GM23338 (cell line): ENCODE results near the gene CMIP. TPM values are rescaled to one million over a fixed set of nuclear protein-coding genes. Genes with fewer than 3 reads are reported as not detected.

ENCODE experiments used
- ATAC-seq: fragments of 200-7000 bp; cut with Tn5 transposase; 3 replicates; pipeline ENCODE4 v1.9.1; 2020
- DNase-seq: peaks from one replicate; pipeline ENCODE4 v3.0.0-alpha.2; 2015; ENCODE audit warnings: low spot score
- H2AFZ ChIP-seq: fragments of 200-600 bp; sonication (generic); 2 replicates; pipeline ENCODE4 v1.8.0; 2016; ENCODE audit warnings: antibody characterized with exemption, mild to moderate bottlenecking, moderate library complexity
- H3F3A ChIP-seq: fragments of 200-600 bp; sonication (generic); replicated peaks from 2 replicates; pipeline ENCODE4 v1.8.0; 2017; ENCODE audit warnings: antibody characterized with exemption, mixed run types, low read depth
- H3K27ac ChIP-seq: fragments of 200-600 bp; sonication (generic); 2 replicates; pipeline ENCODE4 v1.6.1; 2016; ENCODE audit warnings: low read depth
- H3K27me3 ChIP-seq: fragments of 200-600 bp; sonication (generic); 2 replicates; pipeline ENCODE4 v1.8.0; 2016; ENCODE audit warnings: mild to moderate bottlenecking, mixed run types, moderate library complexity; ENCODE audit not compliant: insufficient read depth
- H3K36me3 ChIP-seq: fragments of 200-600 bp; sonication (generic); 2 replicates; pipeline ENCODE4 v1.8.0; 2016; ENCODE audit warnings: mild to moderate bottlenecking; ENCODE audit not compliant: insufficient read depth
- H3K4me1 ChIP-seq: fragments of 200-600 bp; sonication (generic); 2 replicates; pipeline ENCODE4 v1.8.0; 2016; ENCODE audit warnings: mild to moderate bottlenecking, moderate library complexity; ENCODE audit not compliant: insufficient read depth
- H3K4me2 ChIP-seq: fragments of 200-600 bp; sonication (generic); 2 replicates; pipeline ENCODE4 v1.7.1; 2017; ENCODE audit warnings: mixed run types
- H3K4me3 ChIP-seq: fragments of 200-600 bp; sonication (generic); 2 replicates; pipeline ENCODE4 v1.6.1; 2016; ENCODE audit warnings: mixed run types
- H3K79me2 ChIP-seq: fragments of 200-600 bp; sonication (generic); replicated peaks from 2 replicates; pipeline ENCODE4 v1.8.0; 2017; ENCODE audit warnings: mild to moderate bottlenecking; ENCODE audit not compliant: insufficient read depth
- H3K9me2 ChIP-seq: fragments of 200-600 bp; sonication (generic); 2 replicates; pipeline ENCODE4 v1.8.0; 2017; ENCODE audit not compliant: insufficient read depth
- H4K20me1 ChIP-seq: fragments of 200-600 bp; sonication (generic); replicated peaks from 2 replicates; pipeline ENCODE4 v1.8.0; 2017; ENCODE audit warnings: mild to moderate bottlenecking; ENCODE audit not compliant: insufficient read depth
- H3K27ac Mint-ChIP-seq: 2 replicates; pipeline ENCODE4 v1.8.0; 2020; ENCODE audit warnings: inconsistent platforms, mild to moderate bottlenecking, moderate library complexity, mixed read lengths
- H3K27me3 Mint-ChIP-seq: 3 replicates; pipeline ENCODE4 v1.8.0; 2022; ENCODE audit warnings: low read depth, mild to moderate bottlenecking, moderate library complexity, mixed read lengths, inconsistent platforms; ENCODE audit not compliant: insufficient read depth, poor library complexity
- H3K36me3 Mint-ChIP-seq: 3 replicates; pipeline ENCODE4 v1.8.0; 2021; ENCODE audit warnings: low read depth, mild to moderate bottlenecking, inconsistent platforms, moderate library complexity, mixed read lengths
- H3K4me1 Mint-ChIP-seq: 3 replicates; pipeline ENCODE4 v1.8.0; 2020; ENCODE audit warnings: mild to moderate bottlenecking, inconsistent platforms, mixed read lengths
- H3K4me3 Mint-ChIP-seq: 3 replicates; pipeline ENCODE4 v1.8.0; 2021; ENCODE audit warnings: moderate library complexity, mild to moderate bottlenecking, inconsistent platforms, mixed read lengths
- H3K9me3 Mint-ChIP-seq: 3 replicates; pipeline ENCODE4 v1.8.0; 2020; ENCODE audit warnings: moderate library complexity, mild to moderate bottlenecking, inconsistent platforms, mixed read lengths
- ETS1 ChIP-seq: IDR thresholded peaks from 2 replicates; pipeline ENCODE4 v1.6.1; 2016; ENCODE audit warnings: antibody characterized with exemption
- EZH2 ChIP-seq: fragments of 200-600 bp; sonication (generic); IDR thresholded peaks from one replicate; pipeline ENCODE4 v1.8.0; 2017; ENCODE audit warnings: antibody characterized with exemption, mild to moderate bottlenecking, low read depth; ENCODE audit not compliant: unreplicated experiment
- NANOG ChIP-seq: IDR thresholded peaks from 2 replicates; pipeline ENCODE4 v1.6.1; 2016; ENCODE audit warnings: antibody characterized with exemption, borderline replicate concordance
- REST ChIP-seq: IDR thresholded peaks from one replicate; pipeline ENCODE4 v1.6.1; 2018; ENCODE audit warnings: antibody characterized with exemption; ENCODE audit not compliant: unreplicated experiment
- STAT1 ChIP-seq: IDR thresholded peaks from one replicate; pipeline ENCODE4 v1.6.1; 2016; ENCODE audit warnings: antibody characterized with exemption; ENCODE audit not compliant: unreplicated experiment
- ZNF331 ChIP-seq: fragments of 250-450 bp; sonication (Bioruptor Pico); IDR thresholded peaks from 2 replicates; pipeline ENCODE4 v1.5.0; 2020; ENCODE audit warnings: low read depth, mild to moderate bottlenecking, moderate library complexity
- polyA plus RNA-seq: library from polyadenylated mRNA; unstranded; fragments of >200 nt; fragmentation: Nextera tagmentation; extraction: Ambion mirVana; gene quantifications from 2 replicates; pipeline ENCODE4 v1.2.1, GENCODE V29; 2016
- total RNA-seq: library from RNA; depleted of rRNA; stranded (reverse); fragments of >200 nt; shearing (Covaris generic); gene quantifications from 2 replicates; pipeline ENCODE4 v1.2.3, GENCODE V29; 2014

Gene CMIP
- total and polyA plus RNA-seq, 2 experiments from 2014 or later, result 9.5 to 62.3 TPM

GRCh38 chr16:81410643-81411293 is 33.8 kb upstream of the CMIP start:
- no peaks in the 10 kb centered on the region for H3K9me2 ChIP-seq
- H2AFZ ChIP-seq, result peak overlapping the region; percentile 90; the same call in 1 of the 2 replicates
- H3K4me2 ChIP-seq, result peak overlapping the region; percentile 77
- peaks cover 23% of the 10 kb centered on the region for H3K4me1 Mint-ChIP-seq
- peaks cover 26% of the 10 kb centered on the region for H3K4me1 ChIP-seq
- DNase-seq (peak; percentile 57), ATAC-seq (peak; percentile 75)
- TF ChIP-seq STAT1, result no peak
- no peak for TF ChIP-seq NANOG
- TF ChIP-seq REST, result no peak
- TF ChIP-seq ETS1, result no peak
- peaks cover 9% of the 10 kb centered on the region for H3K27me3 Mint-ChIP-seq
- H3K27ac Mint-ChIP-seq, result no peak overlapping the region
- peak overlapping the region; percentile 29; the same call in 1 of the 3 replicates for H3K4me3 Mint-ChIP-seq
- no peaks in the 10 kb centered on the region for H4K20me1 ChIP-seq
- H3K36me3 ChIP-seq, result no peaks in the 10 kb centered on the region
- no peaks in the 10 kb centered on the region for H3F3A ChIP-seq
- H3K4me3 ChIP-seq, result 0 out of 2 replicates have a peak overlapping the region, but pooled peaks have one; percentile 26
- no peaks in the 10 kb centered on the region for H3K27me3 ChIP-seq
- H3K27ac ChIP-seq, result no peak overlapping the region
- H3K79me2 ChIP-seq, result no peaks in the 10 kb centered on the region
- H3K9me3 Mint-ChIP-seq, result no peaks in the 10 kb centered on the region
- H3K36me3 Mint-ChIP-seq, result no peaks in the 10 kb centered on the region

- H4K20me1 ChIP-seq, result no peaks in the 10 kb centered on the region
- Mint-ChIP-seq H3K27me3 (peaks cover 10% of the 10 kb centered on the region), H3K4me1 (peaks cover 29% of the 10 kb centered on the region), H3K9me3 (no peaks in the 10 kb centered on the region), H3K36me3 (no peaks in the 10 kb centered on the region), H3K27ac (no peak overlapping the region), H3K4me3 (no peak overlapping the region)
- no peak overlapping the region for H2AFZ ChIP-seq
- H3K4me3 ChIP-seq, result no peak overlapping the region
- no peak overlapping the region for H3K4me2 ChIP-seq
- no peak for TF ChIP-seq EZH2
- TF ChIP-seq STAT1, result no peak
- no peak for TF ChIP-seq ZNF331 (CRISPR knock-in tag)
- H3K9me2 ChIP-seq, result no peaks in the 10 kb centered on the region
- H3K36me3 ChIP-seq, result no peaks in the 10 kb centered on the region
- DNase-seq (no peak), ATAC-seq (no peak)
- no peaks in the 10 kb centered on the region for H3F3A ChIP-seq
- no peaks in the 10 kb centered on the region for H3K79me2 ChIP-seq
- no peak overlapping the region for H3K27ac ChIP-seq
- peaks cover 30% of the 10 kb centered on the region for H3K4me1 ChIP-seq
- H3K27me3 ChIP-seq, result no peaks in the 10 kb centered on the region
Measured at GRCh38 chr16:81413245-81413990, 31.2 kb upstream of the CMIP start.
